K562 (cell line): ENCODE measurements around the gene ERF. TPM values are rescaled to one million over a fixed set of nuclear protein-coding genes. Genes with fewer than 3 reads are reported as not detected.

Source experiments
- BHLHE40 ChIP-seq: IDR thresholded peaks from 2 replicates; pipeline ENCODE4 v1.6.1; 2011; ENCODE audit warnings: low read length, improper control_type of control experiment
- CBX3 ChIP-seq, 2 experiments: IDR thresholded peaks; 1 replicate in 1 of 2; 2 replicates in 1 of 2; pipeline ENCODE4 v1.6.1; 2012; ENCODE audit warnings: inconsistent platforms in 2 of 2, low read length in 2 of 2, borderline replicate concordance in 1 of 2, control low read depth in 1 of 2
- CHD1 ChIP-seq: fragments of 200-600 bp; sonication (generic); IDR thresholded peaks from one replicate; pipeline ENCODE4 v1.6.1; 2012; ENCODE audit warnings: mild to moderate bottlenecking, moderate library complexity, low read length, inconsistent platforms
- E2F3 ChIP-seq: fragments of 250-450 bp; sonication (Bioruptor Pico); IDR thresholded peaks from 2 replicates; pipeline ENCODE4 v1.4.0; 2020; ENCODE audit warnings: mild to moderate bottlenecking
- GTF3C2 ChIP-seq: IDR thresholded peaks from 3 replicates; pipeline ENCODE4 v1.6.1; 2011; ENCODE audit warnings: borderline replicate concordance, mild to moderate bottlenecking, moderate library complexity; ENCODE audit not compliant: insufficient read length; ENCODE audit errors: extremely low read depth
- NR4A1 ChIP-seq, 2 experiments: fragments of 250-450 bp in 1 of 2; fragments of 450-650 bp in 1 of 2; sonication (Bioruptor Pico) in 1 of 2; IDR thresholded peaks; 2 replicates each; pipeline versions ENCODE4 v1.4.0 to v1.6.1; 2016 to 2020; ENCODE audit warnings: mild to moderate bottlenecking in 2 of 2, missing compliant biosample characterization in 1 of 2, missing genetic modification characterization in 1 of 2, moderate library complexity in 1 of 2
- POLR2B ChIP-seq: fragments of 450-650 bp; IDR thresholded peaks from 2 replicates; pipeline ENCODE4 v1.6.1; 2018; ENCODE audit warnings: low read depth; ENCODE audit not compliant: partially characterized antibody
- SIX5 ChIP-seq, 2 experiments: IDR thresholded peaks; 2 replicates each; pipeline ENCODE4 v1.6.1; 2011; ENCODE audit warnings: low read length in 2 of 2, borderline replicate concordance in 1 of 2, low read depth in 1 of 2, mild to moderate bottlenecking in 1 of 2, moderate library complexity in 1 of 2; ENCODE audit not compliant: insufficient read depth in 1 of 2
- SOX6 ChIP-seq: fragments of 450-650 bp; IDR thresholded peaks from 2 replicates; pipeline ENCODE4 v1.6.1; 2014; ENCODE audit warnings: mild to moderate bottlenecking
- TCF7L2 ChIP-seq: fragments of 150-350 bp; IDR thresholded peaks from 2 replicates; pipeline ENCODE4 v1.6.1; 2016; ENCODE audit warnings: low read depth, mild to moderate bottlenecking, low read length, moderate library complexity
- TOE1 ChIP-seq, 2 experiments: fragments of 450-650 bp in 1 of 2; sonication (generic) in 1 of 2; formaldehyde crosslinking in 1 of 2; IDR thresholded peaks; 2 replicates each; pipeline versions ENCODE4 v1.7.1 to v1.8.0; 2016 to 2022; ENCODE audit warnings: borderline replicate concordance in 2 of 2, mild to moderate bottlenecking in 2 of 2, antibody characterized with exemption in 1 of 2, inconsistent platforms in 1 of 2, low read depth in 1 of 2, missing genetic modification reagents in 1 of 2, moderate library complexity in 1 of 2
- ZNF41 ChIP-seq: fragments of 250-450 bp; sonication (Bioruptor Pico); conservative IDR thresholded peaks from 2 replicates; pipeline ENCODE4 v1.4.0; 2020; ENCODE audit warnings: mild to moderate bottlenecking
- ZNF77 ChIP-seq: fragments of 250-450 bp; sonication (Bioruptor Pico); IDR thresholded peaks from 2 replicates; pipeline ENCODE4 v1.5.0; 2020
- polyA plus RNA-seq, 8 experiments: library from polyadenylated mRNA; depleted of rRNA in 4 of 8; stranded (reverse) in 5 of 8; unstranded in 3 of 8; fragments of >200 nt; fragmentation: Nextera tagmentation in 2 of 8; fragmentation: Illumina TruSeq in 1 of 8; extraction: Ambion mirVana in 2 of 8; extraction: Trizol in 1 of 8; gene quantifications; 2 replicates each; pipeline versions ENCODE4 v1.2.1 to v1.2.3, GENCODE V29; 2011 to 2014; ENCODE audit warnings: inconsistent platforms in 1 of 8, missing spikeins in 1 of 8
- total RNA-seq, 7 experiments: library from RNA; depleted of rRNA in 6 of 7; stranded (reverse); fragments of >200 nt in 6 of 7; fragmentation: Illumina TruSeq in 2 of 7; extraction: Trizol in 2 of 7; gene quantifications; 2 replicates each; pipeline versions ENCODE4 v1.2.1 to v1.2.3, GENCODE V29; 2011 to 2021; ENCODE audit warnings: low replicate concordance in 1 of 7
- TF ChIP-seq, protein P1 (sequence below): fragments of 250-450 bp; sonication (Bioruptor Pico); IDR thresholded peaks from 2 replicates; pipeline ENCODE4 v1.5.0; 2021
- TF ChIP-seq, protein P2 (sequence below), 3 experiments: IDR thresholded peaks in 2 of 3; conservative IDR thresholded peaks in 1 of 3; 2 replicates each; pipeline ENCODE4 v1.5.1; 2011 to 2012; ENCODE audit warnings: low read length in 3 of 3, mild to moderate bottlenecking in 3 of 3, control low read depth in 2 of 3, improper control_type of control experiment in 1 of 3, inconsistent platforms in 1 of 3, low read depth in 1 of 3, mixed read lengths in 1 of 3, moderate library complexity in 1 of 3; ENCODE audit not compliant: insufficient read depth in 2 of 3
- TF ChIP-seq, protein P3 (sequence below): fragments of 450-650 bp; formaldehyde crosslinking; IDR thresholded peaks from 2 replicates; pipeline ENCODE4 v1.4.0; 2020; ENCODE audit warnings: mild to moderate bottlenecking

ERF gene
- total and polyA plus RNA-seq, 9 of the 15 experiments (the other 6 are each of a cell fraction or from before 2014, with no cell fraction given) = 0.03 to 75.4 (median 27.0) TPM

DNA sequence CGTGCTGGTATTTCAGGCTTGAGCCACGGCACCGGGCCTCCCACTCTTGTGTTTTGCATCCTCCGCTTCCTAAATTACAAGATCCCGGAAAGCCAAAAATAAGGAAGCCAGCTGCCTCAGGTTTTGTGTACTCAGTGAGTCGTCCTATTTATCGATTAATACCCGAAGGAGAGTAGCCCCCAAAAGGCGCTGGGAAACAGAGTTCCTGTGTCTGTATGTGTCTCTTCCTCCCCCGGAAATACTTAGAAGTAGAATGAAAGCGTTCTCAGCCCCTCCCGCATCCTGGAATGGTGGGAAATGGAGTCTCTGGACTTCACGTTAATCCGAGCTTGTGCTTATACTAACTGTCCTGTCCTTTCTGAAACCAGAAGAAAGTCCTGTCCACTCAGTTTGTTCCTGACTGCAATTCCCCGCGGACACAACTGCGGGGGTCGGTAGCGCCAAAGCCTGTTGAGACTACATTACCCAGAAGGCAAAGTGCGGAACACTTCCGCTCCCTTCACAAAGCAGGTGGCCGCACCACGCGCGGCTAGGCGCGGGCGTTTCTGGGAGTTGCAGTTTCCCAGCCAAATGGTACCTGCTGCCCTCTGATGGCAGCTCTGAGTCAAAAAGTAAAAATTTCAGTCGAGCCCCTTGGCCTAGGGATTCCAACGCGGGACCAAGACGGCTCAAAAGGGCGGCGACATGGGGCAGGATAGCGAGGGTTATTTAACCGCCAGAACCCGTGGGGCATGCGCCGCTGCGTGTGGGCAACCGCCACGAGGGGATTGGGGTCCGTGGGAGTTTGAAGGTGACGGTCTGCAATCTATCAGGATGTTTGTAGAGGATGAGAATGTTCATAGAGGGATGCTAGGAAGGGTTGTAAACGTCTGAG is 10.3 kb downstream of the ERF start (continued):
- TF ChIP-seq, protein P1, sequence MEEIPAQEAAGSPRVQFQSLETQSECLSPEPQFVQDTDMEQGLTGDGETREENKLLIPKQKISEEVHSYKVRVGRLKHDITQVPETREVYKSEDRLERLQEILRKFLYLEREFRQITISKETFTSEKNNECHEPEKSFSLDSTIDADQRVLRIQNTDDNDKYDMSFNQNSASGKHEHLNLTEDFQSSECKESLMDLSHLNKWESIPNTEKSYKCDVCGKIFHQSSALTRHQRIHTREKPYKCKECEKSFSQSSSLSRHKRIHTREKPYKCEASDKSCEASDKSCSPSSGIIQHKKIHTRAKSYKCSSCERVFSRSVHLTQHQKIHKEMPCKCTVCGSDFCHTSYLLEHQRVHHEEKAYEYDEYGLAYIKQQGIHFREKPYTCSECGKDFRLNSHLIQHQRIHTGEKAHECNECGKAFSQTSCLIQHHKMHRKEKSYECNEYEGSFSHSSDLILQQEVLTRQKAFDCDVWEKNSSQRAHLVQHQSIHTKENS (CRISPR knock-in tag) = no peak
- no peak for TF ChIP-seq TCF7L2
- 0 out of 3 replicates have a peak, but pooled peaks of 1 of the 2 experiments have one; percentile 16 for TF ChIP-seq CBX3 (IDR thresholded peaks at IDR 0.05; ENCODE audit: borderline replicate concordance in 1 of 2, low read length in 2 of 2)
- no peak for TF ChIP-seq CHD1
- no peak for TF ChIP-seq ZNF77 (CRISPR knock-in tag)
- TF ChIP-seq BHLHE40 = peak; percentile 77
- TF ChIP-seq, protein P2, sequence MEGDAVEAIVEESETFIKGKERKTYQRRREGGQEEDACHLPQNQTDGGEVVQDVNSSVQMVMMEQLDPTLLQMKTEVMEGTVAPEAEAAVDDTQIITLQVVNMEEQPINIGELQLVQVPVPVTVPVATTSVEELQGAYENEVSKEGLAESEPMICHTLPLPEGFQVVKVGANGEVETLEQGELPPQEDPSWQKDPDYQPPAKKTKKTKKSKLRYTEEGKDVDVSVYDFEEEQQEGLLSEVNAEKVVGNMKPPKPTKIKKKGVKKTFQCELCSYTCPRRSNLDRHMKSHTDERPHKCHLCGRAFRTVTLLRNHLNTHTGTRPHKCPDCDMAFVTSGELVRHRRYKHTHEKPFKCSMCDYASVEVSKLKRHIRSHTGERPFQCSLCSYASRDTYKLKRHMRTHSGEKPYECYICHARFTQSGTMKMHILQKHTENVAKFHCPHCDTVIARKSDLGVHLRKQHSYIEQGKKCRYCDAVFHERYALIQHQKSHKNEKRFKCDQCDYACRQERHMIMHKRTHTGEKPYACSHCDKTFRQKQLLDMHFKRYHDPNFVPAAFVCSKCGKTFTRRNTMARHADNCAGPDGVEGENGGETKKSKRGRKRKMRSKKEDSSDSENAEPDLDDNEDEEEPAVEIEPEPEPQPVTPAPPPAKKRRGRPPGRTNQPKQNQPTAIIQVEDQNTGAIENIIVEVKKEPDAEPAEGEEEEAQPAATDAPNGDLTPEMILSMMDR (IDR thresholded peaks at IDR 0.05 in 2 of 3, conservative IDR thresholded peaks at IDR 0.05 in 1 of 3; ENCODE audit: insufficient read depth in 2 of 3, low read depth in 1 of 3, low read length in 3 of 3) = peak; percentile 78 to 87 (median 83)
- TF ChIP-seq ZNF41 (CRISPR knock-in tag) = peak; percentile 66; the same call in 1 of the 2 replicates
- TF ChIP-seq E2F3 (CRISPR knock-in tag) = peak; percentile 76; the same call in 1 of the 2 replicates
- TF ChIP-seq NR4A1 (CRISPR knock-in tag; IDR thresholded peaks at IDR 0.05) = peak; percentile 58; the same call in 1 of the 2 replicates
- no peak for TF ChIP-seq NR4A1 (tag; IDR thresholded peaks at IDR 0.05)
- peak; percentile 13; the same call in 1 of the 2 replicates for TF ChIP-seq SOX6
- TF ChIP-seq, protein P3, sequence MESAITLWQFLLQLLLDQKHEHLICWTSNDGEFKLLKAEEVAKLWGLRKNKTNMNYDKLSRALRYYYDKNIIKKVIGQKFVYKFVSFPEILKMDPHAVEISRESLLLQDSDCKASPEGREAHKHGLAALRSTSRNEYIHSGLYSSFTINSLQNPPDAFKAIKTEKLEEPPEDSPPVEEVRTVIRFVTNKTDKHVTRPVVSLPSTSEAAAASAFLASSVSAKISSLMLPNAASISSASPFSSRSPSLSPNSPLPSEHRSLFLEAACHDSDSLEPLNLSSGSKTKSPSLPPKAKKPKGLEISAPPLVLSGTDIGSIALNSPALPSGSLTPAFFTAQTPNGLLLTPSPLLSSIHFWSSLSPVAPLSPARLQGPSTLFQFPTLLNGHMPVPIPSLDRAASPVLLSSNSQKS (CRISPR knock-in tag) = peak; percentile 23; the same call in 1 of the 2 replicates
- TF ChIP-seq TOE1 (IDR thresholded peaks at IDR 0.05; ENCODE audit: borderline replicate concordance) = no peak
- no peak for TF ChIP-seq TOE1 (CRISPR knock-in tag; IDR thresholded peaks at IDR 0.05; ENCODE audit: borderline replicate concordance, low read depth)
- TF ChIP-seq GTF3C2 = no peak
- TF ChIP-seq SIX5 (IDR thresholded peaks at IDR 0.05; ENCODE audit: borderline replicate concordance in 1 of 2, insufficient read depth in 1 of 2, low read depth in 1 of 2, low read length in 2 of 2) = peak; percentile 97 to 98
- no peak for TF ChIP-seq POLR2B
